ENCODE data around the gene RAB42. TPM values are rescaled to one million over a fixed set of nuclear protein-coding genes. Genes with fewer than 3 reads are reported as not detected.
A peak's percentile ranks its signal among the peaks of the same experiment; 100 is the strongest.
"Not testable (repeated sequence)": the region's sequence is repeated elsewhere in the genome, so short reads cannot be mapped to it uniquely, and the experiment has no call there.

The RAB42 gene
- total RNA-seq, 1 donor from 2014 or later = 0.34 TPM

- Mint-ChIP-seq H3K36me3 (ENCODE audit: low read depth) (peaks cover 61% of the 10 kb centered on the region), H3K9me3 (no peaks in the 10 kb centered on the region), H3K4me3 (ENCODE audit: low read depth) (no peak overlapping the region), H3K27me3 (ENCODE audit: low read depth) (no peaks in the 10 kb centered on the region), H3K4me1 (ENCODE audit: low read depth) (peaks cover 18% of the 10 kb centered on the region), H3K27ac (peak overlapping the region; percentile 60)
- intact Hi-C loops (cut with micrococcal nuclease) = no loop called here
- no peak for DNase-seq (ENCODE audit: low spot score)
Measured at GRCh38 chr1:28577052-28577678, 14.9 kb upstream of the RAB42 start.

GRCh38 chr1:28577738-28578536 is 14.1 kb upstream of the RAB42 start:
- Mint-ChIP-seq H3K9me3 (no peaks in the 10 kb centered on the region), H3K27ac (peak overlapping the region; percentile 35), H3K4me3 (ENCODE audit: low read depth) (peak overlapping the region; percentile 50), H3K4me1 (ENCODE audit: low read depth) (peaks cover 19% of the 10 kb centered on the region), H3K36me3 (ENCODE audit: low read depth) (peaks cover 61% of the 10 kb centered on the region), H3K27me3 (ENCODE audit: low read depth) (no peaks in the 10 kb centered on the region)
- DNase-seq (ENCODE audit: low spot score) = no peak
- intact Hi-C loops (cut with micrococcal nuclease) = no loop called here

- Mint-ChIP-seq H3K27me3 (ENCODE audit: low read depth) (no peaks in the 10 kb centered on the region), H3K4me1 (ENCODE audit: low read depth) (peaks cover 21% of the 10 kb centered on the region), H3K36me3 (ENCODE audit: low read depth) (peaks cover 58% of the 10 kb centered on the region), H3K27ac (peak overlapping the region; percentile 71), H3K9me3 (no peaks in the 10 kb centered on the region), H3K4me3 (ENCODE audit: low read depth) (peak overlapping the region; percentile 42)
- intact Hi-C loops (cut with micrococcal nuclease) = no loop called here
- no peak for DNase-seq (ENCODE audit: low spot score)
Measured at GRCh38 chr1:28578696-28579218, 13.3 kb upstream of the RAB42 start.

- Mint-ChIP-seq H3K36me3 (ENCODE audit: low read depth) (peaks cover 58% of the 10 kb centered on the region), H3K27me3 (ENCODE audit: low read depth) (no peaks in the 10 kb centered on the region), H3K4me1 (ENCODE audit: low read depth) (peaks cover 21% of the 10 kb centered on the region), H3K27ac (peak overlapping the region; percentile 84), H3K9me3 (no peaks in the 10 kb centered on the region), H3K4me3 (ENCODE audit: low read depth) (peak overlapping the region; percentile 96)
- no peak for DNase-seq (ENCODE audit: low spot score)
- intact Hi-C loops (cut with micrococcal nuclease) = no loop called here
Measured at GRCh38 chr1:28579401-28579800, 12.7 kb upstream of the RAB42 start.

GRCh38 chr1:28580722-28581530 is 11.1 kb upstream of the RAB42 start:
- no peaks in the 10 kb centered on the region for H3K9me3 Mint-ChIP-seq
- H3K4me3 Mint-ChIP-seq (ENCODE audit: low read depth) = peak overlapping the region; percentile 96
- no peaks in the 10 kb centered on the region for H3K27me3 Mint-ChIP-seq (ENCODE audit: low read depth)
- peaks cover 21% of the 10 kb centered on the region for H3K4me1 Mint-ChIP-seq (ENCODE audit: low read depth)
- peak overlapping the region; percentile 84 for H3K27ac Mint-ChIP-seq
- DNase-seq (ENCODE audit: low spot score) = no peak
- H3K36me3 Mint-ChIP-seq (ENCODE audit: low read depth) = peaks cover 50% of the 10 kb centered on the region
- intact Hi-C loops (cut with micrococcal nuclease) = loop anchor here (1.0 to 5.0 kb wide), 5 partner anchors 62 to 334 kb away; partner anchors contain the start of genes RNU11, TAF12 and YTHDF2

GRCh38 chr1:28581531-28582247 is 10.4 kb upstream of the RAB42 start:
- peak overlapping the region; percentile 96 for H3K4me3 Mint-ChIP-seq (ENCODE audit: low read depth)
- intact Hi-C loops (cut with micrococcal nuclease) = loop anchor here (1.0 to 5.0 kb wide), 7 partner anchors 28 to 334 kb away; partner anchors contain the start of genes PHACTR4, RNU11, TAF12 and TRNAU1AP
- no peaks in the 10 kb centered on the region for H3K27me3 Mint-ChIP-seq (ENCODE audit: low read depth)
- no peaks in the 10 kb centered on the region for H3K9me3 Mint-ChIP-seq
- peaks cover 21% of the 10 kb centered on the region for H3K4me1 Mint-ChIP-seq (ENCODE audit: low read depth)
- H3K36me3 Mint-ChIP-seq (ENCODE audit: low read depth) = peaks cover 48% of the 10 kb centered on the region
- peak overlapping the region; percentile 94 for H3K27ac Mint-ChIP-seq
- peak; percentile 95 for DNase-seq (ENCODE audit: low spot score)

GRCh38 chr1:28582248-28582615 is 9.8 kb upstream of the RAB42 start:
- intact Hi-C loops (cut with micrococcal nuclease) = loop anchor here (1.0 to 5.0 kb wide), 4 partner anchors 29 to 335 kb away; partner anchors contain the start of genes PHACTR4, TRNAU1AP and YTHDF2
- Mint-ChIP-seq H3K27ac (peak overlapping the region; percentile 94), H3K36me3 (ENCODE audit: low read depth) (peaks cover 42% of the 10 kb centered on the region), H3K4me3 (ENCODE audit: low read depth) (peak overlapping the region; percentile 96), H3K27me3 (ENCODE audit: low read depth) (no peaks in the 10 kb centered on the region), H3K9me3 (no peaks in the 10 kb centered on the region), H3K4me1 (ENCODE audit: low read depth) (peaks cover 21% of the 10 kb centered on the region)
- no peak for DNase-seq (ENCODE audit: low spot score)

GRCh38 chr1:28586585-28587391 is 5.3 kb upstream of the RAB42 start:
- H3K27ac Mint-ChIP-seq; H3K27me3 Mint-ChIP-seq (ENCODE audit: low read depth); H3K4me1 Mint-ChIP-seq (ENCODE audit: low read depth); H3K36me3 Mint-ChIP-seq (ENCODE audit: low read depth); H3K4me3 Mint-ChIP-seq (ENCODE audit: low read depth); DNase-seq (ENCODE audit: low spot score); H3K9me3 Mint-ChIP-seq; intact Hi-C loops (cut with micrococcal nuclease): not testable (repeated sequence)

GRCh38 chr1:28592321-28593071 is 431 bp downstream of the RAB42 start:
- peak overlapping the region; percentile 77 for H3K4me3 Mint-ChIP-seq (ENCODE audit: low read depth)
- H3K4me1 Mint-ChIP-seq (ENCODE audit: low read depth) = peaks cover 6% of the 10 kb centered on the region
- DNase-seq (ENCODE audit: low spot score) = no peak

GRCh38 chr1:28593988-28594356 is 1.9 kb downstream of the RAB42 start:
- H3K36me3 Mint-ChIP-seq (ENCODE audit: low read depth); H3K27ac Mint-ChIP-seq; H3K4me1 Mint-ChIP-seq (ENCODE audit: low read depth); H3K9me3 Mint-ChIP-seq; H3K27me3 Mint-ChIP-seq (ENCODE audit: low read depth); DNase-seq (ENCODE audit: low spot score); H3K4me3 Mint-ChIP-seq (ENCODE audit: low read depth); intact Hi-C loops (cut with micrococcal nuclease): not testable (repeated sequence)

More at GRCh38 chr1:28592321-28593071, 431 bp downstream of the RAB42 start:
- intact Hi-C loops (cut with micrococcal nuclease) = no loop called here
- peaks cover 3% of the 10 kb centered on the region for H3K36me3 Mint-ChIP-seq (ENCODE audit: low read depth)
- no peaks in the 10 kb centered on the region for H3K9me3 Mint-ChIP-seq
- H3K27me3 Mint-ChIP-seq (ENCODE audit: low read depth) = peaks cover 7% of the 10 kb centered on the region
- H3K27ac Mint-ChIP-seq = no peak overlapping the region

Measured in activated T-helper 2 cell treated with anti-CD3 and anti-CD28 coated beads, Interferon-gamma antibody, Interleukin-2, Interleukin-4, amounts not matched to agents 10 μg/mL and 5 μg/mL and 100 μg/mL, durations not matched to agents 14 hours and 24 hours and 36 hours (primary cell).